Endothelial cell of umbilical vein (primary cell): ENCODE data around the gene HRK. TPM values are rescaled to one million over a fixed set of nuclear protein-coding genes. Genes with fewer than 3 reads are reported as not detected.

ENCODE experiments used
- BruUV-seq: library from RNA; stranded (reverse); fragments of 400-500 nt; replicated peaks from 2 replicates; lab custom pipeline; 2021; lab: Mats Ljungman, UMichigan
- CTCF ChIA-PET: fragments of 300-600, 350-600 bp; sonication (Branson Sonifier 250); formaldehyde crosslinking; loops from one replicate; lab custom pipeline; 2021; ENCODE audit warnings: antibody characterized with exemption, inconsistent platforms; lab: Charles Lee
- POLR2A ChIA-PET: fragments of 300-600, 350-600 bp; sonication (Branson Sonifier 250); formaldehyde crosslinking; loops from one replicate; lab custom pipeline; 2021; ENCODE audit warnings: antibody characterized with exemption, inconsistent platforms; lab: Charles Lee
- DNase-seq: peaks from one replicate; pipeline ENCODE4 v3.0.0-alpha.2; 2011; ENCODE audit warnings: low read depth, low spot score
- FAIRE-seq: peaks from 2 replicates; lab custom pipeline; 2011; peaks lifted over from hg19 to GRCh38; lab: Jason Lieb, UNC
- H2AFZ ChIP-seq: 2 replicates; pipeline ENCODE4 v1.6.0; 2012; ENCODE audit warnings: low read depth, low read length, control low read depth, inconsistent platforms
- H3K27ac ChIP-seq: 2 replicates; pipeline ENCODE4 v1.5.1; 2011; ENCODE audit warnings: low read depth, mild to moderate bottlenecking, control low read depth, low read length, moderate library complexity; ENCODE audit not compliant: insufficient read depth
- H3K27me3 ChIP-seq, 2 experiments: 2 replicates each; pipeline versions ENCODE4 v1.6.0 to v1.6.1; 2011; ENCODE audit warnings: low read length in 2 of 2, mixed read lengths in 1 of 2; ENCODE audit not compliant: control insufficient read depth in 2 of 2, insufficient read depth in 2 of 2
- H3K36me3 ChIP-seq, 2 experiments: 2 replicates in 1 of 2; 3 replicates in 1 of 2; pipeline ENCODE4 v1.5.1; 2011; ENCODE audit warnings: low read length in 2 of 2, mild to moderate bottlenecking in 1 of 2, moderate library complexity in 1 of 2; ENCODE audit not compliant: control insufficient read depth in 2 of 2, insufficient read depth in 2 of 2; ENCODE audit errors: extremely low read depth in 1 of 2
- H3K4me1 ChIP-seq: 3 replicates; pipeline ENCODE4 v1.5.1; 2011; ENCODE audit warnings: mild to moderate bottlenecking, low read length; ENCODE audit not compliant: control insufficient read depth, insufficient read depth; ENCODE audit errors: extremely low read depth
- H3K4me2 ChIP-seq: 2 replicates; pipeline ENCODE4 v1.6.1; 2011; ENCODE audit warnings: low read length, control low read depth, mixed read lengths; ENCODE audit not compliant: insufficient read depth
- H3K4me3 ChIP-seq, 3 experiments: fragments of 200-600 bp in 1 of 3; sonication (generic), shearing (Covaris generic) in 1 of 3; replicated peaks in 1 of 3; 2 replicates each; pipeline ENCODE4 v1.5.1; 2011 to 2016; ENCODE audit warnings: control low read depth in 3 of 3, low read length in 3 of 3, mild to moderate bottlenecking in 2 of 3, inconsistent platforms in 1 of 3, low read depth in 1 of 3, moderate library complexity in 1 of 3; ENCODE audit not compliant: insufficient read depth in 1 of 3
- H3K79me2 ChIP-seq: 2 replicates; pipeline ENCODE4 v1.6.0; 2012; ENCODE audit warnings: low read length, inconsistent platforms; ENCODE audit not compliant: control insufficient read depth, insufficient read depth
- H3K9ac ChIP-seq: replicated peaks from 2 replicates; pipeline ENCODE3; 2011; ENCODE audit warnings: low read length, control low read depth; ENCODE audit not compliant: insufficient read depth; ENCODE audit errors: extremely low read depth
- H3K9me1 ChIP-seq: replicated peaks from 3 replicates; pipeline ENCODE4 v1.6.0; 2011; ENCODE audit warnings: mild to moderate bottlenecking, low read length; ENCODE audit not compliant: control insufficient read depth, insufficient read depth; ENCODE audit errors: extremely low read depth
- H3K9me3 ChIP-seq: replicated peaks from 2 replicates; pipeline ENCODE4 v1.5.1; 2012; ENCODE audit warnings: low read length, inconsistent platforms; ENCODE audit not compliant: control insufficient read depth, insufficient read depth
- H4K20me1 ChIP-seq: replicated peaks from 2 replicates; pipeline ENCODE3; 2011; ENCODE audit warnings: mild to moderate bottlenecking, low read length; ENCODE audit not compliant: control insufficient read depth, insufficient read depth; ENCODE audit errors: extremely low read depth
- EZH2 ChIP-seq: IDR thresholded peaks from 2 replicates; pipeline ENCODE4 v1.6.1; 2012; ENCODE audit warnings: borderline replicate concordance, low read depth, mild to moderate bottlenecking, moderate library complexity, low read length, inconsistent platforms; ENCODE audit not compliant: severe bottlenecking
- FOS ChIP-seq: IDR thresholded peaks from 2 replicates; pipeline ENCODE4 v1.6.1; 2011; ENCODE audit warnings: mild to moderate bottlenecking, low read length, moderate library complexity, borderline replicate concordance; ENCODE audit not compliant: insufficient read depth
- GATA2 ChIP-seq: IDR thresholded peaks from 2 replicates; pipeline ENCODE4 v1.7.0; 2011; ENCODE audit warnings: low read depth, mild to moderate bottlenecking, moderate library complexity, mixed read lengths, low read length; ENCODE audit not compliant: insufficient read length, insufficient read depth
- JUN ChIP-seq: IDR thresholded peaks from 2 replicates; pipeline ENCODE4 v1.6.1; 2011; ENCODE audit warnings: borderline replicate concordance, low read depth; ENCODE audit not compliant: insufficient read length, insufficient read depth
- MYC ChIP-seq: IDR thresholded peaks from one replicate; pipeline ENCODE4 v1.6.1; 2011; ENCODE audit warnings: mild to moderate bottlenecking, low read depth, low read length
- POLR2A ChIP-seq: IDR thresholded peaks from 2 replicates; pipeline ENCODE4 v1.6.1; 2012; ENCODE audit warnings: low read depth, mild to moderate bottlenecking, control low read depth, low read length
- POLR2AphosphoS5 ChIP-seq: IDR thresholded peaks from 2 replicates; pipeline ENCODE4 v1.6.1; 2012; ENCODE audit warnings: low read depth, mild to moderate bottlenecking, control low read depth, low read length, moderate library complexity; ENCODE audit not compliant: insufficient read depth
- dilution Hi-C: fragments of 300-500 bp; cut with MboI; formaldehyde crosslinking; loops from one replicate; pipeline ENCODE4 v1.15.0; 2019; ENCODE audit warnings: low sequenced_read_pairs; ENCODE audit not compliant: extremely low pct_ligation_motif_present
- intact Hi-C: fragments of 100-400 bp; cut with micrococcal nuclease; formaldehyde crosslinking; loops from one replicate; pipeline ENCODE4 v1.10.0; 2022
- polyA plus RNA-seq, 4 experiments: library from polyadenylated mRNA; depleted of rRNA in 3 of 4; stranded (reverse) in 3 of 4; unstranded in 1 of 4; fragments of >200 nt; gene quantifications; 2 replicates each; pipeline versions ENCODE4 v1.2.1 to v1.2.3, GENCODE V29; 2011 to 2012; ENCODE audit warnings: missing spikeins in 1 of 4
- total RNA-seq: library from RNA; stranded (reverse); gene quantifications from 2 replicates; pipeline ENCODE4 v1.2.3, GENCODE V29; 2021
- TF ChIP-seq, protein P1 (sequence below), 2 donors: IDR thresholded peaks; 1 replicate in 1 of 2; 2 replicates in 1 of 2; pipeline ENCODE4 v1.5.1; 2011; ENCODE audit warnings: low read length in 2 of 2, mild to moderate bottlenecking in 2 of 2, moderate library complexity in 2 of 2, control low read depth in 1 of 2, inconsistent platforms in 1 of 2, low read depth in 1 of 2; ENCODE audit not compliant: insufficient read depth in 1 of 2; ENCODE audit errors: extremely low read depth in 1 of 2
- TF ChIP-seq, protein P2 (sequence below): IDR thresholded peaks from 2 replicates; pipeline ENCODE4 v1.6.1; 2011; ENCODE audit not compliant: insufficient read depth, insufficient read length

The HRK gene
- total and polyA plus RNA-seq, 2 donors (not counting 3 experiments of a cell fraction or from before 2014, with no cell fraction given), result not detected

DNA sequence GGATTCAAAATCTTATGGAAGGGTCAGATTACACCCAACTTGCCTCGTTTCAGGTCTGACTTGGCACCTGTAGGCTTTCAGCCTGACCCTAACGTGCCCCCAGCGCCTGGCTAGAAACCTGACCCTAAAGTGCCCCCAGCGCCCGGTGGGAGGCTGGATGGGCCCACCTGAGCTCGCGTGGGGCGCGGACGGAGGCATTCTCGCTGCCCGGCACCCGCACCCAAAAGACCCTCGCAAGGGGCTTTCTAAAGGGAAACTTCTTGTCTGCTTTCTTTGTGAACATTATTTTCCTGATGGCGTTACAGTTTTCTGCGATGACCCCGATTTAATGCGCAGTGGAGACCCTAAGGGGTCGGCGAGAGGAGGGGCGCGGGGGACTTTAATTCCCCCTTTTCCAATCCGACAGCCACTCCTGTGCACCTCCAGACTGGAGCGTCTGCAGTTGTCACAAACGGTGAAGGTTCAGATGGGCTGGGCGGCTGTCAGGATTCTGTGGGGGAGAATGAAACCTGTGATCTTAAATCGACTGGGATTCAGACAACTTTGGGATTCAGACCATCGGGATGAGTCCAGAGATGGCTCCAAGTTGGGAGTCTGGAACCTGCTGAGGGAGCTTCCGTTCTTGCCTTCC lies 751 bp upstream of the HRK start:
- Histone ChIP-seq H3K27ac (no peak overlapping the region), H3K4me1 (no peaks in the 10 kb centered on the region), H3K9me3 (no peaks in the 10 kb centered on the region), H4K20me1 (no peaks in the 10 kb centered on the region), H2AFZ (no peak overlapping the region), H3K4me3 (no peak overlapping the region), H3K27me3 (peaks cover 48 to 63% of the 10 kb centered on the region in 2 experiments), H3K79me2 (no peaks in the 10 kb centered on the region), H3K9me1 (no peaks in the 10 kb centered on the region), H3K9ac (no peak overlapping the region), H3K36me3 (no peaks in the 10 kb centered on the region), H3K4me2 (no peak overlapping the region)
- CTCF ChIA-PET, result interaction anchor here (0.6 to 3.9 kb wide), 13 partner anchors 10 to 935 kb away, joined by 3 to 61 read pairs (median 5); no protein-coding TSS in a partner anchor
- POLR2A ChIA-PET, result no interaction called here
- FAIRE-seq, result no peak
- TF ChIP-seq, protein P1, sequence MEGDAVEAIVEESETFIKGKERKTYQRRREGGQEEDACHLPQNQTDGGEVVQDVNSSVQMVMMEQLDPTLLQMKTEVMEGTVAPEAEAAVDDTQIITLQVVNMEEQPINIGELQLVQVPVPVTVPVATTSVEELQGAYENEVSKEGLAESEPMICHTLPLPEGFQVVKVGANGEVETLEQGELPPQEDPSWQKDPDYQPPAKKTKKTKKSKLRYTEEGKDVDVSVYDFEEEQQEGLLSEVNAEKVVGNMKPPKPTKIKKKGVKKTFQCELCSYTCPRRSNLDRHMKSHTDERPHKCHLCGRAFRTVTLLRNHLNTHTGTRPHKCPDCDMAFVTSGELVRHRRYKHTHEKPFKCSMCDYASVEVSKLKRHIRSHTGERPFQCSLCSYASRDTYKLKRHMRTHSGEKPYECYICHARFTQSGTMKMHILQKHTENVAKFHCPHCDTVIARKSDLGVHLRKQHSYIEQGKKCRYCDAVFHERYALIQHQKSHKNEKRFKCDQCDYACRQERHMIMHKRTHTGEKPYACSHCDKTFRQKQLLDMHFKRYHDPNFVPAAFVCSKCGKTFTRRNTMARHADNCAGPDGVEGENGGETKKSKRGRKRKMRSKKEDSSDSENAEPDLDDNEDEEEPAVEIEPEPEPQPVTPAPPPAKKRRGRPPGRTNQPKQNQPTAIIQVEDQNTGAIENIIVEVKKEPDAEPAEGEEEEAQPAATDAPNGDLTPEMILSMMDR (IDR thresholded peaks at IDR 0.05; ENCODE audit: extremely low read depth in 1 of 2, insufficient read depth in 1 of 2, low read depth in 1 of 2, low read length in 2 of 2), result no peak
- TF ChIP-seq FOS, result no peak
- no peak for TF ChIP-seq POLR2A
- TF ChIP-seq, protein P2, sequence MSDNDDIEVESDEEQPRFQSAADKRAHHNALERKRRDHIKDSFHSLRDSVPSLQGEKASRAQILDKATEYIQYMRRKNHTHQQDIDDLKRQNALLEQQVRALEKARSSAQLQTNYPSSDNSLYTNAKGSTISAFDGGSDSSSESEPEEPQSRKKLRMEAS, result no peak
- no peak for TF ChIP-seq EZH2
- TF ChIP-seq GATA2, result no peak
- no peak for TF ChIP-seq JUN
- TF ChIP-seq POLR2AphosphoS5, result no peak
- TF ChIP-seq MYC, result no peak
- dilution Hi-C loops, result no loop called here
- DNase-seq, result no peak
- intact Hi-C loops, result loop anchor here (1.0 to 5.0 kb wide), 2 partner anchors 110 to 179 kb away; no protein-coding TSS in a partner anchor
- BruUV-seq, result no TSS peak
